Prostate gland (tissue), 2 donors: ENCODE measurements around the gene BDKRB2. TPM values are rescaled to one million over a fixed set of nuclear protein-coding genes. Genes with fewer than 3 reads are reported as not detected.

Experiments
- DNase-seq: peaks from one replicate; pipeline ENCODE4 v3.0.0-alpha.2; 2019; ENCODE audit warnings: low spot score
- H3K27ac ChIP-seq, 2 donors: fragments of 200-600 bp; sonication (generic); 2 replicates each; pipeline ENCODE4 v1.5.1; 2017 to 2019
- H3K27me3 ChIP-seq: fragments of 200-600 bp; sonication (generic); replicated peaks from 2 replicates; pipeline ENCODE4 v1.5.1; 2019; ENCODE audit not compliant: insufficient read depth
- H3K36me3 ChIP-seq, 2 donors: fragments of 200-600 bp; sonication (generic); 1 replicate in 1 of 2; 2 replicates in 1 of 2; pipeline versions ENCODE4 v1.5.1 to v1.8.1; 2017 to 2019
- H3K4me1 ChIP-seq: fragments of 200-600 bp; sonication (generic); replicated peaks from 2 replicates; pipeline ENCODE4 v1.5.1; 2019
- H3K4me3 ChIP-seq, 2 donors: fragments of 200-600 bp; sonication (generic); 2 replicates each; pipeline ENCODE4 v1.5.1; 2017 to 2019
- H3K9me3 ChIP-seq: fragments of 200-600 bp; sonication (generic); 2 replicates; pipeline ENCODE4 v1.5.1; 2017
- POLR2A ChIP-seq: fragments of 450-650 bp; IDR thresholded peaks from one replicate; pipeline ENCODE4 v1.6.1; 2016; ENCODE audit warnings: antibody characterized with exemption, mild to moderate bottlenecking
- POLR2AphosphoS5 ChIP-seq: sonication (generic); formaldehyde crosslinking; IDR thresholded peaks from one replicate; pipeline ENCODE4 v1.6.1; 2017; ENCODE audit warnings: antibody characterized with exemption
- WGBS: methylation state at CpG from one replicate; pipeline ENCODE4 v1.1.5; 2018; 5-methylcytosine and 5-hydroxymethylcytosine counted together
- intact Hi-C: fragments of 100-400 bp; cut with DNase I; formaldehyde crosslinking; loops from one replicate; pipeline ENCODE4 v1.14.2; 2022
- total RNA-seq, 2 donors: library from RNA; depleted of rRNA; stranded (reverse); fragments of >200 nt; gene quantifications; one replicate each; pipeline ENCODE4 v1.1.0, GENCODE V29; 2016
- TF ChIP-seq, protein P1 (sequence below), 4 experiments: fragments of 200-600 bp in 2 of 4; fragments of 450-650 bp in 2 of 4; sonication (generic) in 2 of 4; IDR thresholded peaks; 1 replicate in 3 of 4; 2 replicates in 1 of 4; pipeline ENCODE4 v1.5.1; 2016 to 2019; ENCODE audit warnings: antibody characterized with exemption in 4 of 4, mild to moderate bottlenecking in 2 of 4, moderate library complexity in 2 of 4

Gene BDKRB2
- total RNA-seq, 2 donors from 2014 or later, result 0.97 to 1.2 TPM

DNA sequence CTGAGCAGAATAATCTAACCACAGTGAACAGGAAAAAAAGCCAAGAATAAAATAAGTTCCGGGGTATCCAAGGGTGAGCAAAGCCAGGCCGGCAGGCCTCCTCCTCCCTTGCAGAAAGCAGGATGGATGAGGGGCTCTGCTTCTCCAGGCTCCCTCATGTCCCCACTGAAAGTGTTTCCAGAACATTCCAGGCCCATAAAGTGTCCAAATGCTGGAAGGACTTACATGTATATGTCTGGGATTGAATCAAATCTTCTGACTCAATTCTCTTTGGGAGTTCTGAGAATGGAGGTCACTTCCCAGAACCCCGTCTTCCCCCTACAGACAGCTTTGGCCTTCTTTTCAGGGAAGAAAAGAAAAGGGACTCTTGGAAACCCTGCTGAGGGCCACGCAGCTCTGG is 26.4 kb downstream of the BDKRB2 start:
- Histone ChIP-seq H3K27ac (no peak overlapping the region), H3K4me1 (no peaks in the 10 kb centered on the region), H3K4me3 (no peak overlapping the region), H3K36me3 (no peaks in the 10 kb centered on the region), H3K27me3 (no peaks in the 10 kb centered on the region), H3K9me3 (no peaks in the 10 kb centered on the region)
- no peak for DNase-seq
- WGBS, result 76% methylated on average over 4 of the region's 4 CpGs
- intact Hi-C loops, result no loop called here
- TF ChIP-seq POLR2AphosphoS5 (no peak), POLR2A (no peak)
- TF ChIP-seq, protein P1, sequence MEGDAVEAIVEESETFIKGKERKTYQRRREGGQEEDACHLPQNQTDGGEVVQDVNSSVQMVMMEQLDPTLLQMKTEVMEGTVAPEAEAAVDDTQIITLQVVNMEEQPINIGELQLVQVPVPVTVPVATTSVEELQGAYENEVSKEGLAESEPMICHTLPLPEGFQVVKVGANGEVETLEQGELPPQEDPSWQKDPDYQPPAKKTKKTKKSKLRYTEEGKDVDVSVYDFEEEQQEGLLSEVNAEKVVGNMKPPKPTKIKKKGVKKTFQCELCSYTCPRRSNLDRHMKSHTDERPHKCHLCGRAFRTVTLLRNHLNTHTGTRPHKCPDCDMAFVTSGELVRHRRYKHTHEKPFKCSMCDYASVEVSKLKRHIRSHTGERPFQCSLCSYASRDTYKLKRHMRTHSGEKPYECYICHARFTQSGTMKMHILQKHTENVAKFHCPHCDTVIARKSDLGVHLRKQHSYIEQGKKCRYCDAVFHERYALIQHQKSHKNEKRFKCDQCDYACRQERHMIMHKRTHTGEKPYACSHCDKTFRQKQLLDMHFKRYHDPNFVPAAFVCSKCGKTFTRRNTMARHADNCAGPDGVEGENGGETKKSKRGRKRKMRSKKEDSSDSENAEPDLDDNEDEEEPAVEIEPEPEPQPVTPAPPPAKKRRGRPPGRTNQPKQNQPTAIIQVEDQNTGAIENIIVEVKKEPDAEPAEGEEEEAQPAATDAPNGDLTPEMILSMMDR (IDR thresholded peaks at IDR 0.05), result no peak

DNA sequence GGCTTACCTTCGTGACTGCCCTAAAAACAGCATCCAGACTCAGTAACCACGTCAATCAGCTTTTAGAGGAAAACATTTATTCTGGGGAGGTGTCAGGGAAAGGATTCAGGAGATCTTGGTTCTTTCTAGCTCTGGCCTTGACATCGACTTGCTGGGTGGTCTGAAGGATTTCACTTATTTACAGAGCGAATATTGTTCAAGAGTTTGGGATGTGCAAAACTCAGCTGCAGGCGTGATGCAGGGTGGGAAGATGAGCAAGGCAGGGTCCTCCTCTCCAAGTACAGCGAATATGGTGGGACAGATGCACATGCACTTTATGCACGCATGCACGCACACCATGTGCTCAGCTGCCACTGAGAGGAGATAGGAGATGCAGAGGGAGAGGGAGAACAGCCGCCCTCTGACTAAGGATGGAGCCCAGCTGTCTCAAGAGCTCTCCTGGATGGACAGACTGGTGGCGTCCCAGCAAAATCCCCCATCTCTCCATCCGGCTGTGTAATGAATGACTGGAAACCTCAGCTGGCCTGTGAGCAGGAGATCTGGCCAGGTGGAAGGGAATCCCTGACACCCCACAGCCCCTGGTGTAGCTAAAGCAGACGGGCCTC is 27.0 kb downstream of the BDKRB2 start:
- no peaks in the 10 kb centered on the region for H3K36me3 ChIP-seq
- no peaks in the 10 kb centered on the region for H3K4me1 ChIP-seq
- H3K4me3 ChIP-seq, result no peak overlapping the region
- WGBS, result 77% methylated on average over 12 of the region's 12 CpGs
- no peaks in the 10 kb centered on the region for H3K9me3 ChIP-seq
- H3K27ac ChIP-seq, result no peak overlapping the region
- TF ChIP-seq, protein P1 (IDR thresholded peaks at IDR 0.05), result no peak
- TF ChIP-seq POLR2AphosphoS5 (no peak), POLR2A (no peak)
- DNase-seq, result no peak
- no peaks in the 10 kb centered on the region for H3K27me3 ChIP-seq
- intact Hi-C loops, result no loop called here

DNA sequence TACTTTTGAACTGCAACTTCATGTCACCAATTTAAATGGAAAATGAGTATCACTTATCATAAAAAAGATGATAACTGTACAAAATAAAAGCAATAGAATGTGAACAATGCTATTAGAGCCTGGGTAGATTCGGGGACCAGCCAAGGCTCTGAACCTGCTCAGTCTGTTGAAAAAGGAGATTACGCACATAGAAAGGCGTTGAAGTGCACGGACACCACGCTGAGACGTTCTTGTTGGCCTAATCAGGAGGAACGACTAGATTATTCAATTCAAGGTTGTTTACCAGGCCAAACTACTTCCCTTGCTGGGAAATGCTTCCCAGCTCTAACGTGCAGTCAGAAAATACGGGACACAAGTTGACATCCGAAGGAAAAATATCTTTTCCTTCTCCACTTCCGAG is 27.9 kb downstream of the BDKRB2 start:
- no peak overlapping the region for H3K4me3 ChIP-seq
- TF ChIP-seq POLR2AphosphoS5, result no peak
- TF ChIP-seq POLR2A, result no peak
- TF ChIP-seq, protein P1 (IDR thresholded peaks at IDR 0.05), result no peak
- H3K27me3 ChIP-seq, result no peaks in the 10 kb centered on the region
- DNase-seq, result no peak
- WGBS, result 85% methylated on average over 11 of the region's 11 CpGs
- H3K4me1 ChIP-seq, result no peaks in the 10 kb centered on the region
- no peak overlapping the region for H3K27ac ChIP-seq
- H3K36me3 ChIP-seq, result no peaks in the 10 kb centered on the region
- H3K9me3 ChIP-seq, result no peaks in the 10 kb centered on the region
- intact Hi-C loops, result no loop called here

DNA sequence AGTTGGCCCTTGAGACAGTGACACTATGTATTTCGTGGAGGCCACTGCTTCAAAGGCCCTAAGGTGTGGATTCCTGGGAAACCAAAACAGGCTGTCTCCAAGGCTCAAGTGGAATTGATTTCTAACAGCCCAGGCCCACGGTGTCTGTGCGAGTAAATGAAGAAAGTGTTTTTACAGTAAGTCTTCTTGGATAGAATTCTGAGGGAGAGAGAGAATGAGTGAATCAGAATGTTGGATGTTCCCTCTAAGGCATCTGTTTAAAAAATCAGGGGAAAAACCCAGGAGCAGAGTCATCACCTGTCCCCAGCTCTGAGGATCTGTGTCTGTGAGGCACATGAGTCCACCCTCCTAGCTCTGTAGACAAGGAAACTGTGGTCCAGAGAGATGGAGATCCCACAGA is 29.0 kb downstream of the BDKRB2 start:
- Histone ChIP-seq H3K4me3 (no peak overlapping the region), H3K27ac (no peak overlapping the region), H3K27me3 (no peaks in the 10 kb centered on the region), H3K9me3 (no peaks in the 10 kb centered on the region), H3K4me1 (no peaks in the 10 kb centered on the region), H3K36me3 (no peaks in the 10 kb centered on the region)
- no peak for DNase-seq
- 58% methylated on average over 3 of the region's 3 CpGs for WGBS
- intact Hi-C loops, result no loop called here
- TF ChIP-seq, protein P1 (IDR thresholded peaks at IDR 0.05), result no peak
- TF ChIP-seq POLR2AphosphoS5, result no peak
- TF ChIP-seq POLR2A, result no peak

DNA sequence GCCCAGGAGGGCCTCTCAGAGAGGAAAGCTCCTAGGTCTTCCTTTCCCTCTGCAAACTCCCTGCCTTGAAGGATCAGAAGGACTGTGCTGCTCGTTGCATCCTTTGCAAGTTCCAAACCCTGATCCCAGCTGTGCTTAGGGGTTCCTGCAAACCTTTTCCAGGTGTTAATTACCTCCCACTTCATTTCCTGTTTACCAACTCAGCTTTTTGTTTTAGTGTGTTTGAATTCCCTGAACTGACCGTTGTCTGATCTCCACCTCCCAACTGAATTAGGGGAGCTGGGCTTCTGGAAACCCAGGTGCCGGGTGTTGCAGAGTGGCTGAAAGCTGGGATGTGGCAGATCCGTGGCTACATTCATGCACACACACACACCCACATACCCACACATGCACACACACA is 30.8 kb downstream of the BDKRB2 start:
- intact Hi-C loops, result no loop called here
- H3K27me3 ChIP-seq, result no peaks in the 10 kb centered on the region
- 68% methylated on average over 4 of the region's 4 CpGs for WGBS
- no peaks in the 10 kb centered on the region for H3K9me3 ChIP-seq
- H3K4me1 ChIP-seq, result no peaks in the 10 kb centered on the region
- no peak overlapping the region for H3K4me3 ChIP-seq
- TF ChIP-seq POLR2AphosphoS5 (no peak), POLR2A (no peak)
- TF ChIP-seq, protein P1 (IDR thresholded peaks at IDR 0.05), result no peak
- H3K27ac ChIP-seq, result no peak overlapping the region
- no peak for DNase-seq
- no peaks in the 10 kb centered on the region for H3K36me3 ChIP-seq
